ENCODE results near the gene TTLL11. TPM values are rescaled to one million over a fixed set of nuclear protein-coding genes. Genes with fewer than 3 reads are reported as not detected.
"Not testable (repeated sequence)": the region's sequence is repeated elsewhere in the genome, so short reads cannot be mapped to it uniquely, and the experiment has no call there.

The TTLL11 gene
- total RNA-seq, 2 donors from 2014 or later, result 0.39 to 2.1 TPM

DNA sequence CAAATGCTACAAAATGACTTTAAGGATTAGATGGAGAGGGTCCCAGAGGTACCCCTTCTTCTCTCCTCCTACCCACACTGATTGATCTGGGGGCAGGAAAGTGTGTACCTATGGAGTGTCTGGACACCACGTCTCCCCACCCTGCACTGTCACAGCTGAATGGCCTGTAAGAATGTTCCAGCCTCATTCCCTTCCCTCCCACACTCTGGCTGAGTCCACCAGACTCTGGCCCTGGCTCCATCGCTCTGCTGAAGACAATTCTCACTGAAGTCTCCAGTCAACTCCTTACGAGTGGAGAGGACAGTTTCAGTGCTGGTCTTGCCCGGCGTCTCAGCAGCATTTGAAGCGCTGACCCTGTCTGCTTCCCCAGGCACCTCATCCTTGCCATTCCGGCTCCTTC, 105.8 kb downstream of the TTLL11 start:
- Mint-ChIP-seq H3K9me3 (peaks cover 6 to 8% of the 10 kb centered on the region in 2 donors), H3K27ac (no peak overlapping the region), H3K36me3 (peaks cover 0 to under 1% of the 10 kb centered on the region in 2 donors)
- ATAC-seq (no peak), DNase-seq (ENCODE audit: low spot score in 2 of 2) (no peak)

DNA sequence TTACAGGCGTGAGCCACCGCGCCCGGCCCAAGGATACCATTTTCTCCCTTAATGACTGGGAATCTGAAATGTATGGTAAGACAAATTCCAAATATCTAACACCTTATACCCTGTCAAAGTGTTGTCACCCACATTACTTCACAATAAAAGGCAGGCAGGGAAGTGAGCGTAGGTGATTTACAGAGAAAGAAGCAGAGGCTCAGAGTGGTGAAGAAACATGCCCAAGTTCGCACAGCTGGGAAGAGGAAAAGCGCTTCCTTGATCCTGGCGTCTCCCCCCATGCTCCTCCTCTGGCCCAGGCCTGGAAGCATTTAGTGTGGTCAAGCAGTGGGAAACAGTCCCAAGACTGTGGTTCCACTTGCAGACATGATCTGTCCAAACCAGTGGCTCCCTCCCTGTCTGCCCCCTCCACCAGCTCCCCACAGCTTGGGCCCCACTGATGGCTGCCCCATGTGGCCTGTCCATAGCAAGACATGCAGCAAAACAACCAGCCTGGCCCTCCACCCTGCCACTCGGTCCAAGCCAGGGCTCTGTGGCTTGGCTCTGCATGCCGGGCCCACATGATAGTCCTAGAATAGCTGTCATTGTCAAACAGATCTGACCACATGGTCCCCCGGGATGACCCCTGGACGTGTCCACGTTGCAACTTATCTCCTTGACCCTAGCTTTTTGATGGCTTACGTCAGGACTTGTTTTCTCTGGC, 107.2 kb downstream of the TTLL11 start:
- ATAC-seq, result no peak
- Mint-ChIP-seq H3K36me3 (peaks cover 9 to 15% of the 10 kb centered on the region in 2 donors), H3K27ac (peak overlapping the region in 1 of 2 donors; percentile 67), H3K9me3 (peaks cover 14 to 18% of the 10 kb centered on the region in 2 donors)
- DNase-seq (ENCODE audit: low spot score in 2 of 2), result no peak

DNA sequence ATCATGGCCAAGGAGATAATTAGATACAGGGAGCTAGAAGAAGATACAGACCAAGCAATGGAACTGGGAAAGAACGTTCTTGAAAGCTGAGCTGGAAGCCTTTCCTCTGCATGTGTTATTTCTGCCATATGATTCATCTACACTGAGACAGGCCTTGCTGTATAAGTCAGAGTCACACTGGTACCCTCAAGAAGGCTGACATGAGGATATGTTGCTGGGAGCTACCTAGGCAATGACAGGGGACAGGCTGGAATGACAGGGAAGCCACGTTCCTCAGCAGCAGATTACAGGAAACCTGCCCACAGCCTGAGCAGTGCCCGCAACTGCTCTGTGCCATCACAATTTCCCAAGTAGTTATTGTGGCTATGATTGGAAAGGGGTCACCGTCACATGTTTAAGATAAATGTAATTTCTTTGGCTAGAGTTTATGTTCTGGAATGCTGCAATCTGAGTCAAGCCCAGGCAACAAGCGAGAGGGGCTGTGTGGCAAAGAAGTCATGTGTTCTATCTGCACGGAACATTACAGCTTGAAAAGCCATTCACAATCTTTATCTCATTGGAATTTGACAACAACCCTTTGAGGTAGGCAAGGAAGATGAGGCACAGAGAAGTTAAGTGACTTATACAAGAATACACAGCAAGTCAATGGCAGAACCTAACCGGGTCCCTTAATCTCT, 108.2 kb downstream of the TTLL11 start:
- ATAC-seq (no peak), DNase-seq (ENCODE audit: low spot score in 2 of 2) (no peak)
- Mint-ChIP-seq H3K36me3 (peaks cover 14 to 19% of the 10 kb centered on the region in 2 donors), H3K9me3 (peaks cover 17 to 22% of the 10 kb centered on the region in 2 donors), H3K27ac (no peak overlapping the region)

DNA sequence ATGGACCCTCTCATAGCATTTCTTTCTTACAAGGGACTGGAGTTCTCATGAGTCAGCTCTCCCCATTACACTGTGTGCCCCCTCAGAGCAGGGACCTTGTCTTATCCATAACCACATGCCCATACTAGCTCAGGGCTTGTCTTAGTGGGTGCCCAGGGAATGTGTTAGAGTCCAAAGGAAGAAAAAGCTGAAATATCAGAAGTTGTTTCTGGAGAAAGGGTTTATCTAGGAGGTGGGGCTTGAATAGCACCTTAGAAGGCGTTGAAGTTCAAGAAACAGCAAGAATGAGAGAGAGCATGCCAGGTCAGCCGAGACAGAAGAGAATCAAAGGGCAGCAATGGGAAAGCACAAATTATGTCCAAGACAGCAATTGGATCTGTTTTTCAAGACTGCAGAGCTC, 109.4 kb downstream of the TTLL11 start:
- DNase-seq (ENCODE audit: low spot score in 2 of 2), result no peak
- peak overlapping the region in 1 of 2 donors; percentile 6 for H3K27ac Mint-ChIP-seq

DNA sequence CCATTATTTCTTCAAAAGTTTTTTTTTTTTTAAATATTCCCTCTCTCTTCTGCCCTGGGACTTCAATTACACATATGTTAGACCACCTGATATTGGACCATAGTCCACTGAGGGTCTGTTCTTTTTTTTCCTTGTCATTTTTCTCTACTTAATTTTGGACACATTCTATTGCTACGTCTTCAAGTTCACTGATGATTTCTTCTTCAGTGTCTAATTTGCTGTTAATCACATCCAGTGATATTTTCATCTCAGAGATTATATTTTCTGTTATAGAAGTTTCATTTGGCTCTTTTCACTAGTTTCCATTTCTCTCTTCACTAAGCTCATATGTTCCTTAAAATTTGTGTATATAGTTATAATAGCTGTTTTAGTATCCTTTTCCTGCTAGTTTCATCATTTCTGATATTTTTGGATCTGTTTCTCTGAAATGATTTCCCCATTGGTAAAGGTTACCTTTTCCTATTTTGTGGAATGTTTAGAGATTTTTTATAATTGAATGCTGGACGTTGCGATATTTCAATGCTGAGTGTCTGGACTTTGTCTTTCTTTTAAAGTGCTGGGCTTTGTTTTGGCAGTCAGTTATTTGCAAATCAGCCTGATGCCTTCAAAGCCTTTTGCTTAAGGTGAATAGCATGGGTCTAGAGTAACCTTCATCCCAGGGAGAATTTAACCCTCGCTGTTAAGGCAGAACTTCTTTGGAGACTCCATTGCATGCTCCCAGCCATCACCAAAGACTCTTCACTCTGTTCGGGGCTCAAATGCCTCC, 111.8 kb downstream of the TTLL11 start:
- Mint-ChIP-seq H3K36me3 (peaks cover 14 to 19% of the 10 kb centered on the region in 2 donors), H3K9me3 (peaks cover 17 to 22% of the 10 kb centered on the region in 2 donors), H3K27ac (no peak overlapping the region)
- no peak for ATAC-seq
- DNase-seq (ENCODE audit: low spot score in 2 of 2), result no peak

More for the DNA sequence above, 109.4 kb downstream of the TTLL11 start:
- Mint-ChIP-seq H3K36me3 (peaks cover 14 to 19% of the 10 kb centered on the region in 2 donors), H3K9me3 (peaks cover 17 to 22% of the 10 kb centered on the region in 2 donors)
- ATAC-seq, result no peak

DNA sequence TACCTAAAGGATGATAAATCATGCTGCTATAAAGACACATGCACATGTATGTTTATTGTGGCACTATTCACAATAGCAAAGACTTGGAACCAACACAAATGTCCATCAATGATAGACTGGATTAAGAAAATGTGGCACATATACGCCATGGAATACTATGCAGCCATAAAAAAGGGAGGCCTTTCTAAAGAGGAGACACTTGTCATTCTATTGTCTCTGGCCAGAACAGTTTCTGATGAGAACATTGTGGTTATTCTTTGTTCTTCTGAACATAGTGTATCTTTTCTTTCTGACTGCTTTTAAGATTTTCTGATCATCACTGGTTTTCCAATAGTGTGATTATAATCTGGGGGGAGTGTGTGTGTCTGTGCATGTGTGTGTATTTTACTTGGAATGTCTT, 112.4 kb downstream of the TTLL11 start:
- H3K36me3 Mint-ChIP-seq, result peaks cover 14 to 19% of the 10 kb centered on the region in 2 donors
- DNase-seq (ENCODE audit: low spot score in 2 of 2); H3K27ac Mint-ChIP-seq; ATAC-seq: not testable (repeated sequence)
- peaks cover 17 to 22% of the 10 kb centered on the region in 2 donors for H3K9me3 Mint-ChIP-seq

DNA sequence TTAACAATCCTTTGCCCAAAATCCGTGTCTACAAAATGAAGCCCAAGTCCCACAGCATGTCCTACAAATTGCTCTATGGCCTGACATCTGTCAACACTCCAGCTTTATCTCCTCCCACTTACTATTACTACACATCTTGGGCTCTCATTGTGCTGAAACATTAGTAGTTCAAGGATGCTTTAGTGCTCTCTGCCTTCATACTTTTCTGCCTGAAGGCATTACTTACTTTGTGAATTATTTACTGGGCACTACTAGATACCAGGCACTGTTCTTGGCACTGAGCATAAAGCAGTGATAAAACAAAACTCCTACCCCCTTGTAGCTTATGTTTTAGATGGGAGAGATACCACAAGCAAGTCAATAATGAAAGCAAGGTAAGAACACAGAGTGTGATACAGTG, 113.4 kb downstream of the TTLL11 start:
- no peak for DNase-seq (ENCODE audit: low spot score in 2 of 2)
- peaks cover 17 to 22% of the 10 kb centered on the region in 2 donors for H3K9me3 Mint-ChIP-seq
- H3K27ac Mint-ChIP-seq, result no peak overlapping the region
- ATAC-seq, result no peak
- H3K36me3 Mint-ChIP-seq, result peaks cover 14 to 19% of the 10 kb centered on the region in 2 donors

DNA sequence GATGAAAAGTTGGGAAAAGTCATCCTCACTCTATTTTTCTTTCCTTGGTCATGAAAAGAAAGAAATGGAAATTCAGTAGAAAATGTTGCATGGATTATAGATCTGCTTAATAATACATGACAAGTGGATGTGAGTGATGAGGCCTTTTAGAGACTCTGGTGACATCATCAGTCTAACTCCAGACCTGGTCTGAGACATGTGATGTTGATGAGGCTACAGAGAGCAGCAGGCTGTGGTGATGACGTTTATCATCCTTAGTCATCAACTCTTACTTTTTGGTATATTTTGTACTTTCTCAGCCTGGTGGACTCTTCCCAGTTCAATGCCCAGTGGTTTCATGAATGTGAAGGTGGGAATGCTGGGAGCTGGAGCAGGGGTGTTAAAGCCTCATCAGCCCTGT, 116.4 kb downstream of the TTLL11 start:
- Mint-ChIP-seq H3K27ac (no peak overlapping the region), H3K9me3 (peaks cover 7 to 8% of the 10 kb centered on the region in 2 donors), H3K36me3 (peaks cover 8 to 12% of the 10 kb centered on the region in 2 donors)
- ATAC-seq, result no peak
- DNase-seq (ENCODE audit: low spot score in 2 of 2), result no peak

DNA sequence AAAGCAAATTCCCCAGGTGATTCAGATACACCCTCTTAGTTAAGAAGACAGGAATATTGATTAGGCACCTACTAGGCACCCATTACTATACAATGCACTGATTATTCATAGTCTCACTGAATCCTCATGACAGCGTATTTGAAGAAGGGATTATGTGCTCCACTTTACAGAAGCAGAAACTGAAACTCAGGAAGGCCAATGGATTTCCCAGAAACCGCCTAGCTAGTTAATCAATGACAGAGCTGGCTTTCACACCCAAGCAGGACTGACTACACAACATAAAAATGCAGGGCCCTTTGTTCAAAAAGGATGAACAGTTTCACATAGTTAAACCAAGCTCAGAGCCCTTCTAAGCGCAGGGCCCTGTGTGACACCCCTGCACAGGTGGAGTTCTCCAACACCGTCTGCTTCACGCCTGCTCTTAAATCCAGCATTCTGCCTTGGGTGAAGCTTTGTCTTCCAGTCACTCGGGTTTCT, 117.3 kb downstream of the TTLL11 start:
- ATAC-seq (no peak), DNase-seq (ENCODE audit: low spot score in 2 of 2) (no peak)
- peaks cover 3% of the 10 kb centered on the region in 2 donors for H3K36me3 Mint-ChIP-seq
- H3K9me3 Mint-ChIP-seq, result peaks cover 3% of the 10 kb centered on the region in 2 donors
- H3K27ac Mint-ChIP-seq, result no peak overlapping the region

DNA sequence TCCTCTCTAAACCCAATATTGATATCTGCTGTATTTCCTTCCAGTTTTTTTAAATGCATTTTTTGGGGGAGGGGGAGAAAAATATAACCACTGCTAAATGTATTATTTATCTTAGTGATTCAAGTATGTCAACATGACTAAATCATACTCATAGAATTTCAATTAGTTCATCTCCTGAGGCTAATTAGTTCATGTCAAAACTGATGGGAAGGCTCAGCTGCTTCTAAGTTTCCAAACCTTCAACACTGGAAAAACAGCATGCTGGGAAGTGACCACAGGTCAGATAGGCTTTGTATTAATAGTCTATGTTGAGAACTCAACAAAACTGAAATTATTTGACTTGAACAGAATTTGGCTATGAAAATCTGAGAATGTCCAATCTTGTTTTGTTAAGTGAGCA, 118.7 kb downstream of the TTLL11 start:
- Mint-ChIP-seq H3K27ac (no peak overlapping the region), H3K36me3 (peaks cover 0 to 6% of the 10 kb centered on the region in 2 donors), H3K9me3 (no peaks in the 10 kb centered on the region)
- DNase-seq (ENCODE audit: low spot score in 2 of 2) (no peak), ATAC-seq (no peak)

DNA sequence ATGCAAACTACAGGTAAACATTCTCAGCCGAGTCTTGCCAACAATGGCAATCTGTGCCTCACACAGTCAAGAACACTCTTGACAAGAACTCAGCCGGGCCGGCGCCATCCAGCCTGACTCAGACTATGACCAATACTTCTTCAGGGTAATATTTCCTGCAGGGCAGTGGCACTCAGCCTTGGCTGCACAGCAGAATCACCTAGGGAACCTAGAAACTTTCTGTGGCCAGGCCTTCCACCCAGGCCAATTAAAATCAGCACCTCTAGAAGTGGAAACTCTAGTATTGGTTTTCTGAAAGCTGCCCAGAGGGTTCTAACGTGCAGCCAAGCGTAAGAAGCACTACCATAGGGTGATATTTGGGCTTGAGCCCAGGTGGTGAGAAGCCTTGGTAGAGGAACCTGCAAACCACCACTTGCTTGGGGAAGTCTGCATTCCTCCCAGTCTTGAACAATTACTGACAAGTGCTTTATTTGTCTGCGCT, 120.6 kb downstream of the TTLL11 start:
- Mint-ChIP-seq H3K9me3 (no peaks in the 10 kb centered on the region), H3K36me3 (peaks cover 0 to 6% of the 10 kb centered on the region in 2 donors), H3K27ac (no peak overlapping the region)
- DNase-seq (ENCODE audit: low spot score in 2 of 2) (no peak), ATAC-seq (no peak)

DNA sequence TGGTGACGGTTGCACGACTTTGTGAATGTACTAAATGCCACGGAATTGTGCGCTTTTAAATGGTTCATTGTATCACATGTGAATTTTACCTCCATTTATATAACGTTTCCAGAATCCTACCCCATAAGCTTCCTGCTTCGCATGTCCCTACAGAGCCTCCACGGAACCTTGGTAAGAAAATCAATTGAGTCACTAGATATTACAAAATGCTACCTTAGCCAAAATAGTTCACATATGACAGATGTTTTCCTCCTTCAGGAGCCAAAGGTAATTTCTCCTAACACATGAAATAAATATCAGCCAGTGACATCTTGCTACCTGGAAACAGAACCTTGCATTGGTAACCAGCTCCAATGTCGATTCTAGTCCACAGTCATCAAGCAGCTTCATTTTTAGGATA, 125.1 kb downstream of the TTLL11 start:
- Mint-ChIP-seq H3K36me3 (peaks cover 0 to 6% of the 10 kb centered on the region in 2 donors), H3K27ac (no peak overlapping the region), H3K9me3 (no peaks in the 10 kb centered on the region)
- no peak for DNase-seq (ENCODE audit: low spot score in 2 of 2)
- no peak for ATAC-seq

DNA sequence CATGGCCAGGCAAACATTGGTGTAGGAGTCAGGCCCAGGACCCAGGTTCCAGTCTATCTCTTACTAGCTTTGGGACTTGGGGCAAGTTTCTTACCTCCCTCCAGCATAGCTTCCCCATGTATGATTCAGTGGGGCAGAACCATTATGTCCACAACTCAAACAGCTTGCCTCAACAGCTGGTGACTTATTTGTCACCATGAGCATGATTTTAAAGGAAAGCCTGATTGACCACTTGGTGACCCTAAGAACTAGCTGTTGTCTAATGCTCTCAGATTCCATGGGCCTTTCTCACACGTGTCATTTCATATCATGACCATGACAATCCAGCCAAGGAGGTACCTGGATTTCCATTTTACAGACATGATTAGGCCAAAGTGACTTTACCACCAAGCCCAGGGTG, 126.4 kb downstream of the TTLL11 start:
- Mint-ChIP-seq H3K9me3 (no peaks in the 10 kb centered on the region), H3K36me3 (peaks cover 0 to 6% of the 10 kb centered on the region in 2 donors), H3K27ac (no peak overlapping the region)
- ATAC-seq (no peak), DNase-seq (ENCODE audit: low spot score in 2 of 2) (no peak)

DNA sequence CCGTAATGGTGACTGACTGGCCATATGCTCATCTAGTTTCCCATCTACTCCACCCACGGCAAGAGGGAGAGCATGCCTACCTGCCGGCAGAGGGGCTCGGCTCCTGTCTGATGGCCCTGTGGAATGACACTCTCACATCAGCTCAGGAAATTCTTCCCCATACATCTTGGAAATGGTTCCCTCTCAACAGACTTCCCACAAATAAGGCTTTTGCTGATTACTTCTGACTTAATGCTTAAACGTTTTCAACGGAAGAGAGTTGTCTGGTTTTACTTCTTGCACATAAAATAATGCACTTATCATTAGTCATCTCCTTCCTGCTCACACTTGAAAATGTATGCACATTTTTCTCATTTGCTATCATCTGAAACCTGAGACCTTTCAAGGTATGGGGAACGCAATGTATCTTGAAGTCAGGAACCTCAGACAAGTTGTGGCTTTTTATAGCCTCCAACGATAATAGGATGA, 129.5 kb downstream of the TTLL11 start:
- peak in 1 of 2 donors; percentile 46 for ATAC-seq
- no peak overlapping the region for H3K27ac Mint-ChIP-seq
- no peaks in the 10 kb centered on the region for H3K9me3 Mint-ChIP-seq
- DNase-seq (ENCODE audit: low spot score in 2 of 2), result no peak
- no peaks in the 10 kb centered on the region for H3K36me3 Mint-ChIP-seq

DNA sequence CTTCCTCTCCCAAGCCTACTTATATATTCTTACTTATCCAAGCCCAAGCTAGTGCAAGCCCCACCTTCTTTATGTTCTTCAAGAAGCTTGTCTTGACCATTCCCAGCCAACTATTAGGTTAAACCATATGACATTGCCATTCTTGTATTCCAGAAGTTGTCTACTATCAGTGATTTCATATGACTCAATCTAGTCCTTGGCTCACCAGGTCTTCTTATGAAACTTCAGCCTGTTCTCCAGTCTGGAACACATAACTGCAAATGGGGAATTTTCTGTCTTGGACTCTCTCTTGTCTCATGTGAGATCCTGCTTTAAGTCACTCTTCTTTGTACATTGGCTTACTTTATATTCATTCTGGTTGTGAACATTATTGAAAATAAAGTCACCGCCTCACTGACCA, 130.7 kb downstream of the TTLL11 start:
- Mint-ChIP-seq H3K36me3 (no peaks in the 10 kb centered on the region), H3K9me3 (no peaks in the 10 kb centered on the region), H3K27ac (no peak overlapping the region)
- ATAC-seq (no peak), DNase-seq (ENCODE audit: low spot score in 2 of 2) (no peak)

DNA sequence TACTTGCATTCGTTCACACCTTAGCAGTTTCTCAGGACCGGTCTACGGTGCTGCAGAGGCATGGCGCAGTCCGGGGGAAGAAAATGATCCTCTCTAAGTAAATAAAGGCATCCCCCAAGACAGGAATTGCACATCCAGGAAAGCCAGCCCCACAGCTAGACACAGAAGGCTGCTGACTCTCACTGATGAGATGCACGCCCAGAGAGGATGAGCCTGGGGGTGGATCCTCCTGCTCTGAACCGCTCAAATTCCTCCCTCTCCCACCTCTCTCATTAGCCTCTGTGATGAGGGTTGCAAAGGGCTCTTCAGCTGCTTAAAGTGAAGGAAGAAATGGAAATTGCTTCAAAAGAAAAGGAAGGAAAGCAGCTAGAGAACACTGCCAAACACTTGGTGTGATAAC, 132.4 kb downstream of the TTLL11 start:
- ATAC-seq (no peak), DNase-seq (ENCODE audit: low spot score in 2 of 2) (no peak)
- H3K36me3 Mint-ChIP-seq, result no peaks in the 10 kb centered on the region
- H3K9me3 Mint-ChIP-seq, result no peaks in the 10 kb centered on the region
- no peak overlapping the region for H3K27ac Mint-ChIP-seq

DNA sequence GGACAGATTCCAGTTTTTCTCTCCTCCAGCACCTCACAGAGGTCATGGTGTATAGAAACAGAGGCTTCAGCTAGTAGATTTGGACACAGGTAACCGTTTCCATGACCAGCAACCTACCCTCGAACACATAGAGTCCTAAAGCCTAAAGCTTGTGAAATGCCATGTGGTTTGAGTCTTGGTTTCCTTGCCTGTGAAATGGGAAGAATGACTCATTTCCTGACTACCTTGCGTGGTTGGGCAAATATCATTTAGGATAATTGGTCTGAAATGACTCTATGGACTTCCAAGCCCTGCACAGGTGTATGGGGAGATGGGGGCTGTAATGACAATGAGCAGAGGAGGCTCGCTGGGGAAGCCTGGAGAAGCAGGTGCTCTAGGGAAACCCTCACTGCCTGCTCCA, 134.6 kb downstream of the TTLL11 start:
- Mint-ChIP-seq H3K36me3 (no peaks in the 10 kb centered on the region), H3K9me3 (no peaks in the 10 kb centered on the region), H3K27ac (no peak overlapping the region)
- ATAC-seq (peak; percentile 52 to 76), DNase-seq (ENCODE audit: low spot score in 2 of 2) (no peak)
